HG02571 (cell line): ENCODE measurements around the gene SLC22A1.
"Not testable (repeated sequence)": the region's sequence is repeated elsewhere in the genome, so short reads cannot be mapped to it uniquely, and the experiment has no call there.

Source experiments
- ATAC-seq: cut with Tn5 transposase; IDR thresholded peaks from one replicate; pipeline ENCODE4 v1.9.1; 2021; ENCODE audit warnings: mild to moderate bottlenecking, moderate library complexity; ENCODE audit not compliant: unreplicated experiment

SLC22A1 gene

GRCh38 chr6:160093061-160093460, 28.6 kb upstream of the SLC22A1 start:
- ATAC-seq: no peak

DNA sequence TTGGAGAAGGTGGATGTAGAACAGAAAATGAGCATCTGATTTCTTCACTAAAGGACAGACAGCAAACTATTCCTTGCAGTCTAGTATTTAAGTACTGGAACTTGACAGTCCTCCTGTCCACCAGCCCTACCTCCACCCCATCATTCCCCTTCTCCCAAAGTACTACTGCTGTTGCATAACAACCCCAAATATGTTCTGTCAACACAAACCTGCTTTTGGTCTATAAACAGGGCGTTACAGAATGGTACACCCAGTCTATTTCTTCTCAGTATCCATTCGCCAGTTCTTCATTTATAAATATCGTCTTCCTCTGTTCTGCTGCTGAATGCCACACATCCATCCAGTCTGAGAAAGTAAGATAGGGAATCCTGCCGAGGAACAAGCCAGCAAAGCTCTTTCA, 27.7 kb upstream of the SLC22A1 start:
- ATAC-seq: no peak

GRCh38 chr6:160095146-160095845, 26.3 kb upstream of the SLC22A1 start:
- ATAC-seq: no peak

GRCh38 chr6:160101277-160102205, 20.1 kb upstream of the SLC22A1 start:
- no peak for ATAC-seq

- no peak for ATAC-seq
These were observed 19.2 kb upstream of the SLC22A1 start for GRCh38 chr6:160102399-160102798.

- no peak for ATAC-seq
These were observed 18.4 kb upstream of the SLC22A1 start for GRCh38 chr6:160102956-160103824.

GRCh38 chr6:160103825-160104100, 17.9 kb upstream of the SLC22A1 start:
- no peak for ATAC-seq

DNA sequence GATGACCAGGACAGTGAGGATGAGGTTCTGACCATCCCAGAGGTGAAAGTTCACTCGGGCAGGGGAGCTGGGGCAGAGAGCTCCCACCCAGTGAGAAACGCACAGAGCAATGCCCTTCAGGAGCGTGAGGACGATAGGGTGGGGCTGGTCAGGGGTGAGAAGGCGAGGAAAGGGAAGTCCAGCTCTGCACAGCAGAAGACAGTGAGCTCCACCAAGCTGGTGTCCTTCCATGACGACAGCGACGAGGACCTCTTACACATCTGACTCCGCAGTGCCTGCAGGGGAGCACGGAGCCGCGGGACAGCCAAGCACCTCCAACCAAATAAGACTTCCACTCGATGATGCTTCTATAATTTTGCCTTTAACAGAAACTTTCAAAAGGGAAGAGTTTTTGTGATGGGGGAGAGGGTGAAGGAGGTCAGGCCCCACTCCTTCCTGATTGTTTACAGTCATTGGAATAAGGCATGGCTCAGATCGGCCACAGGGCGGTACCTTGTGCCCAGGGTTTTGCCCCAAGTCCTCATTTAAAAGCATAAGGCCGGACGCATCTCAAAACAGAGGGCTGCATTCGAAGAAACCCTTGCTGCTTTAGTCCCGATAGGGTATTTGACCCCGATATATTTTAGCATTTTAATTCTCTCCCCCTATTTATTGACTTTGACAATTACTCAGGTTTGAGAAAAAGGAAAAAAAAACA, 16.6 kb upstream of the SLC22A1 start:
- no peak for ATAC-seq

- ATAC-seq: no peak
These were observed 15.6 kb upstream of the SLC22A1 start for GRCh38 chr6:160106010-160106409.

DNA sequence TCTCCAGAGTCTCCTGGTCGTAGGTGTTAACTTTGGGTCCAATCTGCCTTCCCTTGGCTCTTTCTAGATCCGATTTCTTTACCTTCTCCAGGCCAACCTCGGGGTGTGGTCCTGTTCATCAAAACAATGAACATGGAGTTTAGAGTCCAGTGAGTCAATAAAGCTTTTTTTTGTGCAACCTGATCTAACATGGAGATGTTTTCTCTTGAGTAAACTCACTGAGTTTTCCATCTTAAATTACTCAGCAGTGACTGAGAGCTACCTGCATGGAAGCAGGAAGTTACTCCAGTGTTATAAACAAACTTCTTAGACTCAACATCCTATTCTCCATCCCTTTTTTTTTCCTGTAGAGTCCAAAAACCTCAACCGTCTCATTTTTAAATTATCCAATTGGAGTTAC, 14.9 kb upstream of the SLC22A1 start:
- no peak for ATAC-seq

DNA sequence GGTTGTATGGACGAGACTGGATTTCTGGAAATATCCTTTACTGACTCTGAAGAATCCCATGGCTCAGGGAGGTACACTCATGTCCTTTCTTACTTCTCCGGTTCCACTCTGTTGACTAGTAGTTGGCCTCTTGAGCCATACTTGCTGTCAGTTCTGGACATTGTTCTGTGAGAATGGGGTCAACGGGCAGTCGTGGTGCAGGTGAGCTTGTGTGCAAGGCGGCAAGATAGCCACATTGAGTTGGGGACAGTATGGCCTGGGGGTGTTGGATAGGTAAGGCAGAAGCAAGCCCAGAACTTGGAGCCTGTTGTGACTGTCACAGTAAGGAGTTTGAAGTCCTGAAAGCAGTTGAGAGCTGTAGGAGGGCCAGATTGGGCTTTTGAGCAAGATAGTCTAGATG, 13.5 kb upstream of the SLC22A1 start:
- ATAC-seq: no peak

- ATAC-seq: no peak
These were observed 11.0 kb upstream of the SLC22A1 start for GRCh38 chr6:160110586-160111123.

- no peak for ATAC-seq
These were observed 9.8 kb upstream of the SLC22A1 start for GRCh38 chr6:160111806-160112205.

- no peak for ATAC-seq
These were observed 8.9 kb upstream of the SLC22A1 start for GRCh38 chr6:160112628-160113299.

DNA sequence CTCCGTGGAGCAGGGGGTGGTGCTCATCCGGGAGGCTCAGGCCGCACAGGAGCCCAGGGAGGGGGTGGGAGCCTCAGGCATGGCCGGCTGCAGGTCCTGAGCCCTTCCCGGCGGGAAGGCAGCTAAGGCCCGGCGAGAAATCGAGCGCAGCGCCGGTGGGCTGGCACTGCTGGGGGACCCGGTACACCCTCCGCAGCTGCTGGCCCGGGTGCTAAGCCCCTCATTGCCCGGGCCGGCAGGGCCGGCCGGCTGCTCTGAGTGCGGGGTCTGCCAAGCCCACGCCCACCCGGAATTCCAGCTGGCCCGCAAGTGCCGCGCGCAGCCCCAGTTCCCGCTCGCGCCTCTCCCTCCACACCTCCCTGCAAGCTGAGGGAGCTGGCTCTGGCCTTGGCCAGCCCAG, 7.1 kb upstream of the SLC22A1 start:
- ATAC-seq: not testable (repeated sequence)

GRCh38 chr6:160115421-160115820, 6.2 kb upstream of the SLC22A1 start:
- no peak for ATAC-seq

DNA sequence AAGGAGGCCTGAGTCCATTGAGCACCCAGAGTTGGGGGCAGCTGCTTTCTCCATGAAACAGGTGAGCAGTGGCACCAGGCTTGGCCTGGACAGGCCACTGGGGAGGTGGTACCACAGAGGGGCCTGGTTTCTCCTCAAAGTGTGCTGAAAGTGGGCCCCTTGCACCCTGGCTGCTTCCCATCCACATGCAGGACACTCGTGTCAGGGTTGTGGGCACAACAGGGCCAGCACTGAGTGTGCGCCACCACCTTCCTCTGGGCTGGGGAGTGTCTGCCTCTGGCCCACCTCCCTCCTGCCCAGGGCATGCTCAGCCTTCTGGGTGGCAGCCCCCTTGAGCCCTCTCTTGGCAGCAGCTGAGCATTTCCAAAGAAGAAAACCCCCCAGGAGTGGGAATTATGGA, 5.2 kb upstream of the SLC22A1 start:
- no peak for ATAC-seq

DNA sequence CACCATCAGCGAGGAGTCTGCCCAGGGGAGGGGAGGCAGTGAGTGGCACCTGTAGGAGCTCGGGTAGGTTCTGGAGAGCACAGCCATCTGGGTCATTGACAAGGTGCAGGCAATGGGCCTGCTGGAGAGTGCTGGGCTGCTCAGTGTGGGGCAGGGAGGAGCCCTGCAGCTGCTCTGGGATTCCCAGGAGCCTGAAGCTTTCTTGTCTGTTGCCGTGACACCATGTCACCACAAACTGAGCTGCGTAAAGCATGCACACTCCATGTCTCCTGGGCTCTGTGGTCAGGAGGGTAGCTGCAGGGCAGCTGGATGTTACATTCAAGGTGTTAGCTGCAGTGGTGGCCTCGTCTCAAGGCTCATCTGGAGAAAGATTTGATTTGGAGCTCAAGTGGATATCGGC, 4.5 kb upstream of the SLC22A1 start:
- no peak for ATAC-seq

GRCh38 chr6:160118620-160119229, 2.9 kb upstream of the SLC22A1 start:
- no peak for ATAC-seq

- ATAC-seq: no peak
These were observed 1.5 kb upstream of the SLC22A1 start for GRCh38 chr6:160120087-160120486.
